Type B pancreatic cell (in vitro differentiated cells): ENCODE measurements around the gene YEATS2. TPM values are rescaled to one million over a fixed set of nuclear protein-coding genes. Genes with fewer than 3 reads are reported as not detected.

Source experiments
- DNase-seq: peaks from one replicate; pipeline ENCODE4 v3.0.0; 2021; ENCODE audit warnings: mixed read lengths; ENCODE audit not compliant: unreplicated experiment; ENCODE audit errors: extremely low spot score
- H3K27ac Mint-ChIP-seq: 2 replicates; pipeline ENCODE4 v1.8.0; 2021; ENCODE audit warnings: mild to moderate bottlenecking, mixed read lengths
- H3K27me3 Mint-ChIP-seq: 2 replicates; pipeline ENCODE4 v1.8.0; 2021; ENCODE audit warnings: mixed read lengths
- H3K36me3 Mint-ChIP-seq: 2 replicates; pipeline ENCODE4 v1.8.0; 2021; ENCODE audit warnings: mixed read lengths
- H3K4me1 Mint-ChIP-seq: one replicate; pipeline ENCODE4 v1.8.0; 2021; ENCODE audit warnings: mixed read lengths; ENCODE audit not compliant: unreplicated experiment
- H3K4me3 Mint-ChIP-seq: 2 replicates; pipeline ENCODE4 v1.8.0; 2021; ENCODE audit warnings: mild to moderate bottlenecking, mixed read lengths
- H3K9me3 Mint-ChIP-seq: 2 replicates; pipeline ENCODE4 v1.8.0; 2021; ENCODE audit warnings: mixed read lengths
- CTCF ChIP-seq: fragments of 200-600 bp; sonication (generic); conservative IDR thresholded peaks from 2 replicates; pipeline ENCODE4 v1.5.0; 2021; ENCODE audit warnings: antibody characterized with exemption, mild to moderate bottlenecking
- total RNA-seq: library from RNA; stranded (reverse); gene quantifications from 2 replicates; pipeline ENCODE4 v1.2.1, GENCODE V29; 2021; ENCODE audit warnings: low replicate concordance

The YEATS2 gene
- total RNA-seq, 1 donor from 2014 or later = 52.5 TPM

- H3K27ac Mint-ChIP-seq = no peak overlapping the region
Measured at GRCh38 chr3:183718012-183718411, 20.4 kb downstream of the YEATS2 start.

DNA sequence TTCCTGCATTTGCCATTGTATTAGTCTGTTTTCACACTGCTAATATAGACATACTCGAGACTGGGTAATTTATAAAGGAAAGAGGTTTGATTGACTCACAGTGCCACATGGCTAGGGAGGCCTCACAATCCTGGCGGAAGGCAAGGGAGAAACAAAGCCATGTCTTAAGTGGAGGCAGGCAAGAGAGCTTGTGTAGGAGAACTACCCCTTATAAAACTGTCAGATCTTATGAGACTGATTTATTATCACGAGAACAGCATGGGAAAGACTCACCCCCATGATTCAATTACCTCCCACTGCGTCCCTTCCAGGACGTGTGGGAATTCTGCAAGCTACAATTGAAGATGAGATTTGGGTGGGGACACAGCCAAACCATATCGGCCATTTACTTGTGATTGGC lies 27.8 kb downstream of the YEATS2 start:
- Mint-ChIP-seq H3K27ac (no peak overlapping the region), H3K27me3 (no peaks in the 10 kb centered on the region), H3K9me3 (no peaks in the 10 kb centered on the region), H3K4me1 (no peaks in the 10 kb centered on the region), H3K4me3 (no peak overlapping the region), H3K36me3 (peaks cover 58% of the 10 kb centered on the region)
- no peak for TF ChIP-seq CTCF
- DNase-seq = no peak

More at GRCh38 chr3:183718012-183718411, 20.4 kb downstream of the YEATS2 start:
- no peak overlapping the region for H3K4me3 Mint-ChIP-seq
- TF ChIP-seq CTCF = no peak
- no peaks in the 10 kb centered on the region for H3K9me3 Mint-ChIP-seq
- H3K36me3 Mint-ChIP-seq = peaks cover 42% of the 10 kb centered on the region
- no peaks in the 10 kb centered on the region for H3K27me3 Mint-ChIP-seq
- no peaks in the 10 kb centered on the region for H3K4me1 Mint-ChIP-seq
- no peak for DNase-seq

DNA sequence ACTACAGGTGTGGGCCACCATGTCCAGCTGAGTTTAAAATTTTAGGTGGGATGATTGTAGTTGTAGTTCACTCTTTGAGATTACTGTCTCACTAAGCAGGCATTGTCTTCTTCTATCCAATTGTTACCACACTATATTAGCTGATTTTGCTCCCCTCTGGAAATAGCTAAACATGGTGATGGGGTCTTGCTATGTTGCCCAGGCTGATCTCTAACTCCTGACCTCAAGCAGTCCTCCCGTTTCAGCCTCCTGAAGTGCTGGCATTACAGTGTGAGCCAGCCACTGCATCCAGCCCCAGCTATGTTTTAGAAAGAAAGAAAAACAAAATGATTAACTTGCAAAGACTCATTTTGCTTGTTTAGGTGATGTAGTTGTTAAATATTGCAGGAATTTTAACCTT lies 30.6 kb downstream of the YEATS2 start:
- Mint-ChIP-seq H3K9me3 (no peaks in the 10 kb centered on the region), H3K36me3 (peaks cover 50% of the 10 kb centered on the region), H3K4me3 (no peak overlapping the region), H3K4me1 (no peaks in the 10 kb centered on the region), H3K27me3 (no peaks in the 10 kb centered on the region), H3K27ac (no peak overlapping the region)
- TF ChIP-seq CTCF = no peak
- DNase-seq = no peak

- peaks cover 5% of the 10 kb centered on the region for H3K4me1 Mint-ChIP-seq
- H3K27ac Mint-ChIP-seq = no peak overlapping the region
- H3K4me3 Mint-ChIP-seq = no peak overlapping the region
- no peak for DNase-seq
- peaks cover 54% of the 10 kb centered on the region for H3K36me3 Mint-ChIP-seq
- H3K9me3 Mint-ChIP-seq = no peaks in the 10 kb centered on the region
- H3K27me3 Mint-ChIP-seq = no peaks in the 10 kb centered on the region
- TF ChIP-seq CTCF = no peak
Measured at GRCh38 chr3:183730361-183730760, 32.8 kb downstream of the YEATS2 start.

DNA sequence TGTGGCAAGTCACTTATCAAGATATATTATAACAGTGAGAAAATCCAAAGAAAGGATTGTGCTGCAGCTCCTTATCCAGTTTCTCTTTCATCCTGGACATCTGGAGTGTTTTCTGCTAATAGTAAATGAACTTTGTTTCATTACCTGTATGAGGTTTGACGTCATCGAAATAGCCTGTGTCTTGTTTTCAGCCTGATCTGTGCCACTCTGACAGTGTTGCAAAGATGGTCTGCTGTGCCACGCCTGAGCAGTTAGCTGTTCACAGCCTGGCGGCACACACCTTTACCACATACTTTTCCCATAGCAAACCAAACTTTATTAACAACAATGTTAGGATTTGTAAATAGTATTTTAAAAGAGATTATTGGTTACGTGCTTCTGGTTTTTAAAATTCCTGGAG lies 34.0 kb downstream of the YEATS2 start:
- no peak overlapping the region for H3K4me3 Mint-ChIP-seq
- no peak for DNase-seq
- H3K4me1 Mint-ChIP-seq = peaks cover 5% of the 10 kb centered on the region
- H3K27me3 Mint-ChIP-seq = no peaks in the 10 kb centered on the region
- H3K9me3 Mint-ChIP-seq = no peaks in the 10 kb centered on the region
- H3K27ac Mint-ChIP-seq = no peak overlapping the region
- H3K36me3 Mint-ChIP-seq = peaks cover 47% of the 10 kb centered on the region
- TF ChIP-seq CTCF = no peak

- H3K9me3 Mint-ChIP-seq = no peaks in the 10 kb centered on the region
- H3K4me1 Mint-ChIP-seq = peaks cover 5% of the 10 kb centered on the region
- no peak for TF ChIP-seq CTCF
- no peaks in the 10 kb centered on the region for H3K27me3 Mint-ChIP-seq
- H3K36me3 Mint-ChIP-seq = peaks cover 52% of the 10 kb centered on the region
- no peak for DNase-seq
- H3K27ac Mint-ChIP-seq = no peak overlapping the region
- no peak overlapping the region for H3K4me3 Mint-ChIP-seq
Measured at GRCh38 chr3:183733553-183733952, 36.0 kb downstream of the YEATS2 start.
